ENCODE data around the gene USP25.

The USP25 gene

DNA sequence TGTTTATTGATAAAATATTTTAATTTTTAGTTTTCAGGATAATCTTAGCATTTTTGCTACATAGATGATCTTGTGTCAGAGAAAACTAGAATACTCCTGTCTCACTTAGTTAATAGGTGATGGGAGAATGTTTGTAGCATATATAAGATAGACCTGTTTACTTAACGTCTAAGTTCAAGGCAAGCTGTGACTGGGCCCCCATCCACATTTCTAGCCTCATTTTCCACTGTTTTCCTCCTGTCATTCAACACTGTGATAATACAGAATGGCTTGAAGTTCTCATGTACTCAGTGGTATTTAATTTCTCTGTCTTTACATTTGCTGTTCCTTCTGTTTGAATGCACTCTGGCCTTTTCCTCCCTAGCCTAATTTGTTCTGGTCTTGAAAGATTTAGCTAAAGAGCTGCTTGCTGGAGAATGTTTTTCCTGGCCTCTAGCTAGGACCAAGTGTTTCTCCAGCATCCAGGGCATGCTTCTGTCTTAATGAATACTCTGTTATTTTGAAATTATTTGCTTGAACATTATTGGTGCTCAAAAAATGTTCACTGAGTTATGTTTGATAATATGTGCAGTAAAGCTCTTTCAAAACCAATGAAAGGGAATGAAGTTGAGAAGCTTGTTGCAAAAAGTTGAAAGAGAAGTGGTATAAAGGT lies 37.3 kb downstream of the USP25 start:
- DNase-seq: no peak

- no peak for DNase-seq
These were observed 38.3 kb downstream of the USP25 start for GRCh38 chr21:15768045-15768601.

DNA sequence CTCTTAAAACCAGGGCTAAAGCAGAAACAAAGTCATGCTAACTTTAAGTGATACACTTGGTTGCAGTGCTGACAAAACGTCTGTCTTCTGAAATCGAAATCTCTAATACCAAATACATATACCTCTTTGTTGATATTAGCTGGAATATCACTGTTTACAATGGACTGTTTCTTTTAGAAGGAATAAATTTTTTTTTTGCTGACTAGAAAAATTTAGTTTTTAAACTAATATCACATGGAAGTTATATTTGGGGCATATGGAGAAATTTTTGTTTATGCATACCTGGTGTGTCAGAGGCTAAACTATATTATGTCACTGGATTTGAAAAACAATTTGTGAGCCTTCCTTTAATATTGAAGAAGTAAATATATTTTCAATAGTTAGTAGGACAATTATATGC lies 39.1 kb downstream of the USP25 start:
- no peak for DNase-seq

- DNase-seq: no peak
These were observed 41.5 kb downstream of the USP25 start for GRCh38 chr21:15771311-15771710.

GRCh38 chr21:15772654-15773053 lies 42.9 kb downstream of the USP25 start:
- DNase-seq: no peak

DNA sequence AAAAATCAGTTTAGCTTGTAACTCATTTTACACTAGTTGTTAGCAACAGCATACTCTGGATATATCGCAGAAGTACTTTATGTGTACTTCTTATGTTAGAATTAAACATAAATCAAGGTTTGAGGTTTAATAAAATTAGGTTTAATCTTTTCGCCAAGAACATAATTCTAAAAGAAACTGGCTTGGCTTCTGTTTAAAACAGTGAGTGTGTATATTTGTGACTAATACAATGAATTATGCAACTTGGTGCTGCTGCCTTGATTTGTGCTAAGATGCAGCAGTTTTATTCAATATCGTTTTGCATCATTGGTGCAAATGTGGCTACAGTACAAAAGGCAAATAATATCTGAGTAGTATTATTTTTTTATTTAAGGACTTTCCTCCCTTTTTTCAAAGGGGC lies 44.8 kb downstream of the USP25 start:
- no peak for DNase-seq

DNA sequence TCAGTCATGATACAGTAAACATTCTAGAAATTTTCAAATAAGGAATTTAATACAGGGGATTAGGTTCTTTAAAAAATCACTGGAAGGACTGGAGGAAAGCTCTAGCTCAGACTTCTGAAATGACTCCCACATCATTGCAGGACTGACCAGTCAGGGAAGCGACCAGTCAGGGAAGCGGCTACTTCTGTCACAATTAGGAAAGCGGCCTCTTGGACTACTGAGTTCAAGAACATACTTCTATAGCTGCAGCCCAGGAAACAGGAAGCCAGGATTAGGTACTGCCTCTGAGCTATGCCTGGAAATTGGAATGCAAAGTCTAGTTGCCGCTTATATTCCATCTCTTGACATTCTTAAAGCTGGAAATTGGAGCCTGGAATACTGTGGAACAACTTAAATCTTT lies 45.5 kb downstream of the USP25 start:
- no peak for DNase-seq

DNA sequence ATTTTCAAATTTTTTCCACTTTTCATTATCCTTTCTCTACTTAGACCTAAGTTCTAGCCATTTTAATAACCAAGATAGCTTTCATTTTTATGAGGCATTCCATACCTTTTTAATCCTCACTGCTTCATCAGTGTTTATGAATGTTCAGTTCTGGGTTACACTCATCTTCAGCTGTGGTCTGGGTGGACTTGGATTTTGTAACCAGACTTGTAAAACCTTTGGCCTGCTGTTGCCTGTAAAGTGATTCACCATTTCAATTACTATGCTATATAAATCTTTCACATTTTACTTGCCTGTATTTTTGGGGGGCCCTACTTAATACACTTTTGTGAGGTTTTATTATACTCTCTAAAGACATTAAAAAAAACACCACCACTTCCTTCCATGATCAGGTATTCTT lies 46.2 kb downstream of the USP25 start:
- no peak for DNase-seq

GRCh38 chr21:15776818-15777217 lies 47.0 kb downstream of the USP25 start:
- no peak for DNase-seq

- no peak for DNase-seq
These were observed 52.2 kb downstream of the USP25 start for GRCh38 chr21:15781986-15782385.

DNA sequence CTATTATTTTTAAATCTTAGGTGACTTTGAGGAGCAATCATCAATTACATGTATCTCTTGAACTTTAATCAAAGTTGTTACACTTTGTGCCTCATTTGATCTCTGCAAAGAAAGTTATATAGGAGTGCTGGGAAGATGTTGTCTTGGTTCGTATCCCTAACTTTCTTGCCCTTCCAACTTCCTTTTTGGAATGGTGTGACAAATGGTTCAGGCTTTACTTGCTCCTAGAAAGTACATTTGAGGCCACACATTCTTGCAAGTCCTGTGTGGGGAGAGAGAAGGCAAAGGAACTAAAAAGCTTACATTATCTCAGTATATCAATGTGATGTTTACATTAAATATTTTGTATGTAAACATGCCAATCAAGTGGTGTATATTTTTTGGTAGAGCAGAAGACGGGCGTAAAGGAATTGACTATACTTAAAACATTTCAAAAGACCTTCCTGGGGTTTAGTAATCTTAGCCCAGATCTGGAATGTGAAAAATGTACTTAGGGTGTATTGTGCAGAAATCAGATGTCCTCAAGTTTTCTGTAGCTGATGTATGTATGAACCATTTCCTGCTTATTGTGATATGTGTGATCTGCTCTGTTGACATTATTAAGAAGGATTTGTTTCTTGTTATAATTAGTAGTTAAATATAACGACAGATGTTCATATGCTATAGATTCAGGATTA lies 59.2 kb downstream of the USP25 start:
- no peak for DNase-seq

DNA sequence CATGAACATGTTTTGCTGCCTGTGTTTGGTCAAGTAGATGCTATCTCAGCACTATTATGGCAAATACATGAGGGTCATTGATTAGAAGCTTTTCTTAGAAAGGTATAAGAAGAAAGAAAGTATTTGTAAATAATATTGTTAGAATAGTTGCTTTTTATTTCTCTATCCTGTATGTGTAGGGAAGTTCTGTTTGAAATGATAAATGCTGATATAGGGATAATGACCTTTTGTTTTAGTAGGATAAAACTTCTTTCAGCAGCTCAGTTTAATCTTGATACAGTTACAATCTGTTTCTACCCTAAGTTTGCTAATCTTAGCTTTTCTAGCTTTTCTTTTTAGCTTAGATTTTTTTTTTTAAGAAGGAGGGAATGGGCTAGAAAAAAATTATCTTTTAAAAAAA lies 63.3 kb downstream of the USP25 start:
- no peak for DNase-seq

DNA sequence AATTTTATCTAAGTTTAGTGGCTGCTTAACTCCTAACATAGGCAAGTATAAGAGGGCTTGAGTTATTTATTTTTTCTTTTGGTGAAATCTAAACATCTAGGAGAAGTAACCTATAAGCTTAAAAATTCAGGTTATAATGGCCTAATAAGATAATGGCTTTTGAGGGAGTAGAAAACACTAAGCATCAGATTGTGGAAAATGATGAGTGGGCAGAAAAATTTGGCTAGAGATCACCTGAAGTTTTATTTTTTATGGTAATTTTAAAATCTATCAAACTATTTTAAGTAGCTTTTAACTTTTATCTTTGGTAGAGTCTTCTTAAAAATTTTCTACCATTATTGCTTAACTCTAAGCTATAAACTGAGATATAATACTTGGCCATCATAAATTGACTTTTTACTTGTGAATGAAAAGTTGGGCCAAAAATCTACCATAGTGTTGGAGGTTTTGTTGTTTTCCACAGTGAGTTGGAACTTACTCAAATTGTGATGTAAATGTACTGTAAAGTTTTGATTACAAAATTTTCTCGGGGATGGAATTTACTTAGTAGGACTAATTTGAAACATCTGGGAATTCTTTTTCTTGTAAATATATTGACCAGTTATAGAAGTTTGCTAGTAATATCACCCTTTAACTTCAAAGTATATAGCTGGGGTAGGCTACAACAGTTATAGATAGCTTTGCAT lies 63.9 kb downstream of the USP25 start:
- no peak for DNase-seq

- DNase-seq: no peak
These were observed 64.6 kb downstream of the USP25 start for GRCh38 chr21:15794277-15794912.

DNA sequence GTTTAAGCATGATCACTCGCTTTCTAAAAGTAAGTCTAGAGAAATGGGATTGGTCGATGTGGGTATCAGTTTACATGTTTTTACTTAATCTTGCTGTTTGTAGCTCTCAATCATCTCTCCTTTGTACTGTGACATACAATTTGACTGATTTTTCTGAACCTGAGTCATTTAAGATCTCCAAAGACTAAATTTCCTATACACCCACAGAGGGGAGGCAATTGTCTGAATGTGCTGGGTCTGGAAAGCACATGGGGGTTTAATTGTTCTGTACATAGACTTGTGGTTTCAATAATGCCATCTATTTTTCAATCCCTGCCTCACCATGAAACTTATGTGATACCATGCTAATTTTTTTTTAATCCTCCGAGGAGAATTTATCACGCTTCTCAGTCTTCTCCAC lies 65.8 kb downstream of the USP25 start:
- no peak for DNase-seq

- no peak for DNase-seq
These were observed 68.0 kb downstream of the USP25 start for GRCh38 chr21:15797577-15798363.

- DNase-seq: no peak
These were observed 71.6 kb downstream of the USP25 start for GRCh38 chr21:15801352-15801863.

DNA sequence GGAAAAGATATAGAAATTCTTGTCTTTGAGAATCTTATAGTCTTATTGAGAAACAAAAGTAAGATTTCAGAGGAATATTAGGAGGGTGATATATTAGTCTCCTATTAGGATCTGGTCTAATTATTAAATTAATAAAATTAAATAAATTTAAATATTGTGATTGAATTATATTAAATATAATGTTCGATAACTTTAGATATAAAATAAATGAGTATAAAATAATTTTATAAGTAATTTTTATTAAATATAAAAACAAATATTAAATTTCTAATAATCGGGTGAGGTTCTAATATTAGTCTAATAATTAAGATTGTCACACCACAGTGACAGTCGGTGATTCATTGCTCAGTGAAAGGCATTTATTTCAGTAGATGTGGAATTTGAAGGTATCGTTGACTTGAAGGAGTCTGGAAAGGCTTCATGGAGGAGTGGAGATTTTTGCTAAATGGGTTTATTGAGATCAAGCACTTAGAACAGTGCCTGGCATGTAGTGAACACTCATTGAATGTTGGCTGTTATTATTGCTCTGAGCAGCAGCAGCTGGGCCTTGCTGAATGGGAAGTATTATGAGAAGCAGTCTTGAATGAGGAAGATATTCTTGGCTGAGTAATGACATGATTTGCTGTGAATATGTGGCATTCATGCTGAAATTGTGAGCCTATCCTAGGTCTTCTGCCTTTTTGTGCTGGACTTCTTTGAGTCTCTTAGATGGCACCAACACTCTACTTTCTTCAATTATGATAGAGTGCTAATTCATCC lies 74.6 kb downstream of the USP25 start:
- DNase-seq: no peak

GRCh38 chr21:15809065-15809464 lies 79.3 kb downstream of the USP25 start:
- no peak for DNase-seq

- no peak for DNase-seq
These were observed 80.0 kb downstream of the USP25 start for GRCh38 chr21:15809818-15810217.

- DNase-seq: no peak
These were observed 85.5 kb downstream of the USP25 start for GRCh38 chr21:15815285-15815684.

- DNase-seq: no peak
These were observed 90.5 kb downstream of the USP25 start for GRCh38 chr21:15820327-15820726.
